Erythroblast (primary cell): ENCODE data around the gene ALKBH3.

Experiments
- GATA1 ChIP-seq: IDR thresholded peaks from 2 replicates; pipeline ENCODE4 v1.6.1; 2011; ENCODE audit warnings: low read depth, mild to moderate bottlenecking, control low read depth, low read length, moderate library complexity
- POLR2A ChIP-seq: IDR thresholded peaks from 2 replicates; pipeline ENCODE4 v1.6.1; 2011; ENCODE audit warnings: mild to moderate bottlenecking, low read length

GRCh38 chr11:43950311-43950855, 69.8 kb downstream of the ALKBH3 start:
- no peak for TF ChIP-seq POLR2A
- no peak for TF ChIP-seq GATA1
